Activated gamma-delta T cell treated with anti-CD3 and anti-CD28 coated beads, Interleukin-2, amount 50 U/mL, for 16 hours (primary cell): ENCODE results near the gene C19orf81.
A peak's percentile ranks its signal among the peaks of the same experiment; 100 is the strongest.

Experiments
- DNase-seq: peaks from one replicate; pipeline ENCODE4 v3.0.0-alpha.2; 2020; ENCODE audit warnings: low read depth

Gene C19orf81

GRCh38 chr19:50629801-50630200 lies 19.4 kb upstream of the C19orf81 start:
- no peak for DNase-seq

DNA sequence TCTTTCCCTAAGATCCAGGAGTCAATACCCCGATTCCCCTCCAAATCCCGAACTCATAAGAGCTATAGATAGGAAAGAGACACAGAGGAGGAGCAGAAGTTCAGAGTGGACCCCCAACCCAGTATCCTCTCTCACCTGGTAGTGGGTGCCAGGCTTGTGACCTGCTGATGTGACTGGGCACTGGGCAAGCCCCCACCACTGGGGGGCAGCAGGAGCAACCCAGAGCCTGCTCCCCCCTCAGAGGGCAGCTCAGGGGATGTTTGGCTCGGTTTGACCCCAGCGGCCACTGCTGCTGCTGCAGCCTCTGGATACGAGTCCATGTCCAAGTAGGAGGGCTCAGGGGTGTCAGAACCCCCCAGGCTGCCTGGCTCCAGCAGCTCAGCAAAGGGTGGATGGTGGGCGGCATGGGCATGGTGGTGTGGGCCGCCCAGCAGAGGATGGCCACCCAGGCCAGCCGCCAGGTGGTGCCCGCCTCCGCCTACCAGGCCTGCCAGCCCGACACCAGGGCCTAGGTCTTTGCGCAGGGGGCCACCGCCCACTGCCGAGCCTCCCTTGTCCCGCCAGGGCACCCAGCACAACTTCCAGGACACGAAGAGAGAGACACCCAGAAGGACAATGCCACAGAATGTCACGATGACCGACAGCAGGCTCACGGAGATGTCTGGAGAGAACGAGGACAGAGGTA lies 17.0 kb upstream of the C19orf81 start:
- DNase-seq, result no peak

DNA sequence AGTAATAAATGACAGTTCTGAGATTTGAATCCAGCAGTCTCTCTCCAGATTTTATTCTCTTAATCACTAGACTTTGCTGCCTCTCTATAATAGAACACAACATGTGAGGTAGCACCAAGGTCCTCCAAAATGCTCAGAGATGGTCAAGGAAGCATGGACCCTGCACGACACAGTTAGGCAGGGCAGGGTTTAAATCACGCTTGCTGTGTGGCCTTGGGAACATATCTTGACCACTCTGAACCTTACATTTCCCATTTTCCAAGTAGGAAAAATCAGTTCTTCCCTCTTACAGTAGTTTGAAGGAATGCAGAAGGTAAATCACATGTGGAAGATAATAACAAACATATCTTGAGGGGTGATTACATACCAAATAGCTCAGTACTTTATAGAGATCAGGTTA lies 15.9 kb upstream of the C19orf81 start:
- DNase-seq, result no peak

- DNase-seq, result no peak
These were observed 15.3 kb upstream of the C19orf81 start for GRCh38 chr19:50633973-50634372.

- no peak for DNase-seq
These were observed 12.7 kb upstream of the C19orf81 start for GRCh38 chr19:50636317-50637085.

DNA sequence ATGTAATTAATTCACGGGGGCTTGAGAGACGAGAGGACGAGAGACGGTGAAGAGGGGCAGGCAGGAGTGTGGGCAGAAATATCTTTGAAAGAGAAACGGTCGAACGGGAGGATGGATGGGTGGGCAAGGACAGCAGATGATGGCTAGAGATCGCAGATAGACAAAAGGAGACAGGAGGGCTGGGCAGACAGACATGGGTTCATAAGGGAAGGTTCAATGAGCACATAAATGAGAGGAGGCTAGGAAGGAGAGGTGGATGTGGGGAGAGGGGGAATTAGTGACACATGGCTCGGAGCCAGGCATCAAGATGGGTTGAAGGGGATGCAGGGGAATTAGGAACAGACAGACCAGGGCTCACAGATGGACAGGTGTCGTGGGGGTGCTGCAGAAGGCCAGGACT lies 10.6 kb upstream of the C19orf81 start:
- DNase-seq, result no peak

- no peak for DNase-seq
These were observed 9.8 kb upstream of the C19orf81 start, which contains the start of gene SYT3 for GRCh38 chr19:50639121-50640112. Gene SYT3 (minus strand): TSS chr19:50639881. CDS start chr19:50637411, 2,470 bp downstream.

GRCh38 chr19:50640368-50640767 lies 8.9 kb upstream of the C19orf81 start:
- DNase-seq, result no peak

DNA sequence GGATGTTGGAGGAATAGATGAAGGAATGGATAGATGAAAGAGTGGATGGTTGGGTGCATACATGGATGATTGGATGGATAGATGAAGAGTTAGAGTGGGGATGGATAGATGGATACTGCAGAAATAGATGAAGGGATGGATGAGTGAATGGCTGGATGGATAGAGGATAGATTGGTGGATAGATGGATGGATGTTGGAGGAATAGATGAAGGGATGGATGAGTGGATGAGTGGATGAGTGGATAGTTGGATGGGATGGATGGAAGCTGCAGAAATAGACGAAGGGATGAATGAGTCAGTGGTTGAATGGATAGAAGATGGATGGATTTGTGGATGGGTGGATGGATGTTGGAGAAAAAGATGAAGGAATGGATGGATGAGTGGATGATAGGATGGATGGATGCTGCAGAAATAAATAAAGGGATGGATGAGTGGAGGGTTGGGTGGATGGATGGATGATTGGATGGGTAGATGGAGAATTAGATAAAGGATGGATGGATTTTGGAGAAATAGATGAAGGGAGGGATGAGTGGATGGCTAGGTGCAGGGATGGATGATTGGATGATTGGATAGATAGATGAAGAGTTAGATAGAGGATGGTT lies 4.8 kb upstream of the C19orf81 start:
- no peak for DNase-seq

GRCh38 chr19:50645107-50645506 lies 4.1 kb upstream of the C19orf81 start:
- DNase-seq, result no peak

- no peak for DNase-seq
These were observed 3.0 kb upstream of the C19orf81 start for GRCh38 chr19:50646074-50646807.

DNA sequence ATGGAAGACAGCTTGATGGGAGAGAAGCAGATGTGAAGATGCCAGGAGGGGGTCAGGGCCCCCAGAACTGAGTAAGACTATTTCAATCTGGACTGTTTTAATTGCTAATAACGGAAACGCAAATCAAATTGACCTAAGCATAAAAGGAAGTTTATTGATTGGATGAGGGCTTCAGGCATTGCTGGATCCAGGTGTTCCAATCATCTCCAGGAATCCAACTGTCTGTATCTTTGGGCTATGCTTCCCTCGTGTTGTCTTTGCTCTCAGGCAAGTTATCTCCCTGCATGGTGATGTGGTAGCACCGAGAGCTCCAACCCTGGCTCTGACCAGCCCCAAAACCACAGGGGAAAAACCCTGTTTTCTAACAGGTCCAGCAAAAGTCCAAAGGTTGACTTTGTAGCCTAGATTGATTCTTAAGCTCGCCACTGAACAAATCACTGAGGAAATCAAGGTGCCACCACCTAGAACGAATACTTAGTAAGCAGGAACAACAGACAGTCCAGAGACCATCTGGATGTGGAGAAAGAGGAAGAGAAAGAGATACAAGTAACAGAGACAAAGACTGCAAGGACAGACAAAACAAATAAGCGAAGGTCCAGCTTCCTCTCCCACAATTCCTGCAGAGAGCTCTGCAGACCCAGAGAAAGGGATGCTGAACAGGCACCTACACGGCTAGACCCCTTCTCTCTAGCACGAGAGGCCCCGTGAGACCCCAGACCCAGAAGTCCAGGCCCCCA lies 1.2 kb upstream of the C19orf81 start:
- no peak for DNase-seq

GRCh38 chr19:50648659-50649058 lies 586 bp upstream of the C19orf81 start:
- no peak for DNase-seq

GRCh38 chr19:50651174-50651573 lies 1.9 kb downstream of the C19orf81 start:
- DNase-seq, result no peak

GRCh38 chr19:50652722-50653121 lies 3.5 kb downstream of the C19orf81 start:
- DNase-seq, result no peak

DNA sequence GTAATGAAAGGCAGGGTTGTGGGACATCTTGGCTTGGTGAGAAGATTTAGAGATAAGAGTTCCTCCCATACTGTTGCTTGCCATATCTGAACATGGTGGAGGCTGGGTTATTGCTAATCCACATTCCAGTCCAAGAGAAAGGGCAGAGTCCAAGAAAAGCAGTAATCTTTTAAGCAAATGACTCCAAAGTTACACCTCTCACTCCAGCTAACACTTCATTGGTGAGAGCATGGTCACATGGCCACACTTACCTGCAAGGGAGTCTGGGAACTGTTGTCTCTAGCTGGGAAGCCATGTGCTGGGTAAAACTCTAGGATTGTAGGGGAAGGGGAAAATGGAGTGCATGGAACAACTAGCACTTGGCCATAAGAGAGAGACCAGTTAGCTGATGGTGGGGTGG lies 5.6 kb downstream of the C19orf81 start:
- no peak for DNase-seq

GRCh38 chr19:50657222-50657669 lies 8.0 kb downstream of the C19orf81 start:
- DNase-seq, result no peak

GRCh38 chr19:50657712-50658440 lies 8.6 kb downstream of the C19orf81 start:
- peak; percentile 75 for DNase-seq

- DNase-seq, result peak; percentile 27
These were observed 9.4 kb downstream of the C19orf81 start for GRCh38 chr19:50658441-50659317.
